PC-9 (cell line): ENCODE measurements around the gene TMEM18.

ENCODE experiments used
- EZH2 ChIP-seq: fragments of 200-600 bp; sonication (generic); IDR thresholded peaks from 2 replicates; pipeline ENCODE4 v1.8.0; 2017; ENCODE audit warnings: antibody characterized with exemption, low read depth
- TF ChIP-seq, protein P1 (sequence below): fragments of 200-600 bp; sonication (generic); conservative IDR thresholded peaks from 2 replicates; pipeline ENCODE4 v1.6.1; 2017; ENCODE audit warnings: mixed run types, antibody characterized with exemption, mild to moderate bottlenecking, moderate library complexity

DNA sequence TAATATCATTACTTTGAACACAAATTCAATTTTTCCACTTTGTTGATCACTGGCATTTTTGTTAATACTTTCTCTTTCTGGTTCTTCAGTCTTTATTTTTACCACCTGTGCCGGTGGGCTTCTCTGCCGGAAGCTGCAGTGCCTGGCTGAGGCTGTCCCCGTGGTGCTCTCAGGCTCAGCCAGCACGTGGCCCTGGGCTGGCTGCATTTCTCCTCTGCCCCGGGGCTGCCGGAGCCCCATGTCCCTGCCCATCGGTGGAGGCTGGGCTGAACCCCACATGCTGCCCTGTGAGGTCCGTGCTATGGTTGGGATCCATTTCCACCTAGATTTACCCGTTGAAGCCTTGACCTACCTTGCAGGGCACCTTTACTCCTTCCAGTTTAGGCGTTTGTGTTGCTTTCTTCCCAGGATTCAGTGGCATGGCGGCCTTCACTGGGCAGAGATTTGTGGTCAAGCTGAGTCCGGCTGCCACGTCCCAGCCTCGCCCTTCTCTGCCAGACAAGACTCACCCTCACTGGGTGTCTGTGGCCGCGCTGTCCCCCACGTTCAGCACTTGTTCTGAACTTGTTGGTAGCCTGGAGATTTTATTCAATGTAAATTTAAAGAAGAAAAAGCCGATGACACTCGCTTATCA, 12.8 kb upstream of the TMEM18 start:
- TF ChIP-seq, protein P1, sequence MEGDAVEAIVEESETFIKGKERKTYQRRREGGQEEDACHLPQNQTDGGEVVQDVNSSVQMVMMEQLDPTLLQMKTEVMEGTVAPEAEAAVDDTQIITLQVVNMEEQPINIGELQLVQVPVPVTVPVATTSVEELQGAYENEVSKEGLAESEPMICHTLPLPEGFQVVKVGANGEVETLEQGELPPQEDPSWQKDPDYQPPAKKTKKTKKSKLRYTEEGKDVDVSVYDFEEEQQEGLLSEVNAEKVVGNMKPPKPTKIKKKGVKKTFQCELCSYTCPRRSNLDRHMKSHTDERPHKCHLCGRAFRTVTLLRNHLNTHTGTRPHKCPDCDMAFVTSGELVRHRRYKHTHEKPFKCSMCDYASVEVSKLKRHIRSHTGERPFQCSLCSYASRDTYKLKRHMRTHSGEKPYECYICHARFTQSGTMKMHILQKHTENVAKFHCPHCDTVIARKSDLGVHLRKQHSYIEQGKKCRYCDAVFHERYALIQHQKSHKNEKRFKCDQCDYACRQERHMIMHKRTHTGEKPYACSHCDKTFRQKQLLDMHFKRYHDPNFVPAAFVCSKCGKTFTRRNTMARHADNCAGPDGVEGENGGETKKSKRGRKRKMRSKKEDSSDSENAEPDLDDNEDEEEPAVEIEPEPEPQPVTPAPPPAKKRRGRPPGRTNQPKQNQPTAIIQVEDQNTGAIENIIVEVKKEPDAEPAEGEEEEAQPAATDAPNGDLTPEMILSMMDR = no peak
- no peak for TF ChIP-seq EZH2
